Eye (tissue), 1 donor: ENCODE data around the gene HASPIN.

ENCODE experiments used
- DNase-seq: peaks from one replicate; pipeline ENCODE4 v3.0.0-alpha.2; 2015

Gene HASPIN

GRCh38 chr17:3768769-3769168 is 45.1 kb downstream of the HASPIN start:
- DNase-seq: no peak

- no peak for DNase-seq
These were observed 46.8 kb downstream of the HASPIN start for GRCh38 chr17:3770466-3770865.

GRCh38 chr17:3771140-3771539 is 47.4 kb downstream of the HASPIN start:
- DNase-seq: peak; percentile 41

- no peak for DNase-seq
These were observed 49.1 kb downstream of the HASPIN start for GRCh38 chr17:3772764-3773163.

- DNase-seq: no peak
These were observed 49.8 kb downstream of the HASPIN start for GRCh38 chr17:3773511-3773910.

- DNase-seq: no peak
These were observed 50.3 kb downstream of the HASPIN start for GRCh38 chr17:3773966-3774365.
